ENCODE results near the gene MDGA2.

Gene MDGA2

DNA sequence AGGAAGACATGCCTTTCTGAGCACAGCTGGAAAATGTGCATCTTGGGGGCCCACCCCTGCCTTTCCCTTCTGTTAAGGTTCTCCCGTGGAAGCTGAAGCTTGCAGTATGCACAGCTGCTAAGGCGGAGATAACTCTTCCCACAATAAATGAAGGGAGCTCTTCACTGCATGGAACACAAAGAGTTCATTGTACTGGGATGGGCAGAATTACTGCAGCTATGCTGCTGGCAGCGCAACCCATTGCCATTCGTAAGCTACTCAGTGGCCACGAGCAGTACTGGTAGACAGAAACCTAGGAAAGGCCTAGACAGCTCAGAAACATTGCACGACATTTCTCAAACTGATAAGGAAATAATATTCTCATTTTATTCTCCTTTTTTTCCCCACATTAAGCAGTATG lies 310.2 kb downstream of the MDGA2 start:
- TF ChIP-seq, protein P1, sequence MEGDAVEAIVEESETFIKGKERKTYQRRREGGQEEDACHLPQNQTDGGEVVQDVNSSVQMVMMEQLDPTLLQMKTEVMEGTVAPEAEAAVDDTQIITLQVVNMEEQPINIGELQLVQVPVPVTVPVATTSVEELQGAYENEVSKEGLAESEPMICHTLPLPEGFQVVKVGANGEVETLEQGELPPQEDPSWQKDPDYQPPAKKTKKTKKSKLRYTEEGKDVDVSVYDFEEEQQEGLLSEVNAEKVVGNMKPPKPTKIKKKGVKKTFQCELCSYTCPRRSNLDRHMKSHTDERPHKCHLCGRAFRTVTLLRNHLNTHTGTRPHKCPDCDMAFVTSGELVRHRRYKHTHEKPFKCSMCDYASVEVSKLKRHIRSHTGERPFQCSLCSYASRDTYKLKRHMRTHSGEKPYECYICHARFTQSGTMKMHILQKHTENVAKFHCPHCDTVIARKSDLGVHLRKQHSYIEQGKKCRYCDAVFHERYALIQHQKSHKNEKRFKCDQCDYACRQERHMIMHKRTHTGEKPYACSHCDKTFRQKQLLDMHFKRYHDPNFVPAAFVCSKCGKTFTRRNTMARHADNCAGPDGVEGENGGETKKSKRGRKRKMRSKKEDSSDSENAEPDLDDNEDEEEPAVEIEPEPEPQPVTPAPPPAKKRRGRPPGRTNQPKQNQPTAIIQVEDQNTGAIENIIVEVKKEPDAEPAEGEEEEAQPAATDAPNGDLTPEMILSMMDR (IDR thresholded peaks at IDR 0.05; ENCODE audit: extremely low read depth, insufficient read depth, missing control alignments), result no peak
- no peak for DNase-seq (ENCODE audit: low spot score)
- in situ Hi-C loops (cut with MboI; ENCODE audit: low pct_unique_long_range_greater_than_20kb, low sequenced_read_pairs, unreplicated experiment), result no loop called here

DNA sequence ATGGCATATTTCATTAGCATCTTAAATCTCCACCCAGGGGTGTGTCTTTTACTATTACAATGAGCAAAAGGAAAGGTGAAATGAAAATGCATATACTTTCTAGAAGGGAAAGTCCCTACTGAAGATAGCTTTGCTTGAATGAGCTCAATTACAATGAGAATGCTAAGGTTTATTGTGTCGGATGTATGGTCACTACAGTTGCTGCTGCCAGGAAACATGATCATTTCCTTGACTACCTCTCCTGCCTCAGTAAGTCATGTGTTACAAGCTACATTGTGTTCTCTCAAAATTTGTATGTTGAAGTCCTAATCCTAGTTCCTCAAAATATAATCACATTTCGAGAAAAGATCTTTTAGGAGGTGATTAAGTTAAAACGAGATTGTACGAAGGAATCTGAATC lies 322.2 kb downstream of the MDGA2 start:
- TF ChIP-seq, protein P1 (IDR thresholded peaks at IDR 0.05; ENCODE audit: extremely low read depth, insufficient read depth, missing control alignments), result no peak
- no peak for DNase-seq (ENCODE audit: low spot score)
- in situ Hi-C loops (cut with MboI; ENCODE audit: low pct_unique_long_range_greater_than_20kb, low sequenced_read_pairs, unreplicated experiment), result no loop called here

DNA sequence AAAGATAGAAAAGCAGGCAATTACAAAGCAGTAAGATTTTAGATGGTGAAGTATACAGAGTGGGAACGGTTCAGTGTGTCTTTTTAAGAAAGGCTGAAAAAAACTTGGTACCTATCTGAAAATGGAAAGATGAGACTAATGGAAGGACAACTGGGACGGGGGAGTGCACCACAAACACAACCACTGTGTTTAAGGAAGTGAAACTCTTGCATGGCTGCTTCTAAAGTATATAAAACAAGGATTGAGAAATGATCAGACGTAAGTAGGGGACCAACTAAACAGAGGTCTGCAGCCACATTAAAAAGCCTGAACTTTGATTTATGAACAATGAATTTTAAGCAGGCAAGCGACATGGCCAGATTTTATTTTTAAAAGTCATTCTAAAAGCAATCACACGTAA lies 328.6 kb downstream of the MDGA2 start:
- TF ChIP-seq, protein P1 (IDR thresholded peaks at IDR 0.05; ENCODE audit: extremely low read depth, insufficient read depth, missing control alignments), result no peak
- in situ Hi-C loops (cut with MboI; ENCODE audit: low pct_unique_long_range_greater_than_20kb, low sequenced_read_pairs, unreplicated experiment), result no loop called here
- peak; percentile 4 for DNase-seq (ENCODE audit: low spot score)

DNA sequence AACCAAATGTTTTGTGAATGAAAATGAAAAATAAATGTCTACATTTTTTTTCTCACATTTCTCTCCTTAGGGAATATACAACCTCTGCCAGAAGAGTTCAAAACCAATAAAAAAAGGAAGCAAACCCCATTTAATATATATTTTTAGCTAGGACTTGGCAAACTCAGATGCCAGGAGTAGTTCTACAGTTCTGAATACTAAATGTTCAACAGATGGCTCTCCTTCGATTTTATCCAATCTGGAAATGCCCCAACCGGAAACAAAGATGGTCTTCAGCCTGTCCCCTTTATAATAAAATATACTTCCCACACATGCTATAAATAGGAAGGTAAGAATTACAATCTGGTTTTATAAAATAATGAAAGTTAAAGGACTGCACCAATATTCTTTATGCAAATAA lies 330.4 kb downstream of the MDGA2 start:
- in situ Hi-C loops (cut with MboI; ENCODE audit: low pct_unique_long_range_greater_than_20kb, low sequenced_read_pairs, unreplicated experiment), result no loop called here
- TF ChIP-seq, protein P1 (IDR thresholded peaks at IDR 0.05; ENCODE audit: extremely low read depth, insufficient read depth, missing control alignments), result no peak
- no peak for DNase-seq (ENCODE audit: low spot score)

DNA sequence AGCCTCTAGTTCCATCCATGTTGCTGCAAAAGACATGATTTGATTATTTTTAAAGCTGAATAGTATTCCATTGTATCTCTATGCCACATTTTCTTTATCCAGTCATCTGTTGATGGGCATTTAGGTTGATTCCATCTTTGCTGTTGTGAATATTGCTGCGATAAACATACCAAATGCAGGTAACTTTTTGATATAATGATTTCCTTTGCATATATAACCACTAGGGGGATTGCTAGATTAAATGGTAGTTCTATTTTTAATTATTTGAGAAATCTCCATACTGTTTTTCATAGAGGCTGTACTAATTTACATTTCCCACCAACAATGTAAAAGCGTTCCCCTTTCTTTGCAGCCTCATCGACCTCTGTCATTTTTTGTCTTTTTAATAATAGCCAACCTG lies 342.5 kb downstream of the MDGA2 start:
- in situ Hi-C loops (cut with MboI; ENCODE audit: low pct_unique_long_range_greater_than_20kb, low sequenced_read_pairs, unreplicated experiment), result no loop called here
- TF ChIP-seq, protein P1 (IDR thresholded peaks at IDR 0.05; ENCODE audit: extremely low read depth, insufficient read depth, missing control alignments), result no peak
- DNase-seq (ENCODE audit: low spot score), result no peak

DNA sequence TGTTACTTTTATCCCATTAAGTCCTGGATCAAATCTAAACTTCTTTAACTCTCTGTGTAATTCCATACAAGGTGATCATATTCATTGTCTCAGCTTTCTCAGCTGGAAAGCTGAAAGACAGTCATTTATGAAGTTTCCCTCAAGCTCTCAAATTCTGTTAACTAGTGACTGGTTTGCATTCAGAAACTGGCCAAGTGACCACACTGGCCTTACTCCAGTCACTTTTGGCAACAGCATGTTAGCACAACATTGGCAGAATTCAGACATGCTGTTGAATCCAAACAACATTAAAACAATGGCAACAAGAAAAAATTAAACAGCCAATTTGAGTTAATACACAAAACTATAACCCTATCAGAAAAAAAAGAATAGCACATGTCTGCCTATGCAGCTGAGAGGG lies 343.3 kb downstream of the MDGA2 start:
- in situ Hi-C loops (cut with MboI; ENCODE audit: low pct_unique_long_range_greater_than_20kb, low sequenced_read_pairs, unreplicated experiment), result no loop called here
- DNase-seq (ENCODE audit: low spot score), result no peak
- TF ChIP-seq, protein P1 (IDR thresholded peaks at IDR 0.05; ENCODE audit: extremely low read depth, insufficient read depth, missing control alignments), result no peak

DNA sequence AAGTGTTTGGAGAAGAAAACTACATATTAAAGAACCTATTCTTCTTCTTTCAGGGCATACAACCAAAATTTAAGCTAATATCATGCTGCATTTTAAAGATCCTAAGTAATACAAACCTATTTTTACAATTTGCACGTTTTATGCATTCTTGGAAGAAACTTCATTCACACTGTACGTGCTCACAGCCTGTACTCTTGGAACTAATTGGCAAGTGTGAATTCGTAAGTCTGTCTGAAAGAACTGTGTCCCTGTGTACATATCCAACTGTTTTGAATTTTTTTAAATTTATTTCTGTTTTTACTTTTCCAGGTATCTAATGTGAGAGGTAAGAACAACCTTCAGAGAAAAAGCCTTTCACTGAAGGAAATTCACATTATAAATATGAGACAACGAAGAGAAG lies 347.0 kb downstream of the MDGA2 start:
- in situ Hi-C loops (cut with MboI; ENCODE audit: low pct_unique_long_range_greater_than_20kb, low sequenced_read_pairs, unreplicated experiment), result no loop called here
- no peak for DNase-seq (ENCODE audit: low spot score)
- TF ChIP-seq, protein P1 (IDR thresholded peaks at IDR 0.05; ENCODE audit: extremely low read depth, insufficient read depth, missing control alignments), result no peak
